ENCODE measurements around the gene CCDC9B. TPM values are rescaled to one million over a fixed set of nuclear protein-coding genes. Genes with fewer than 3 reads are reported as not detected.

CCDC9B gene
- polyA plus RNA-seq, 2 donors: 21.1 to 58.1 TPM

DNA sequence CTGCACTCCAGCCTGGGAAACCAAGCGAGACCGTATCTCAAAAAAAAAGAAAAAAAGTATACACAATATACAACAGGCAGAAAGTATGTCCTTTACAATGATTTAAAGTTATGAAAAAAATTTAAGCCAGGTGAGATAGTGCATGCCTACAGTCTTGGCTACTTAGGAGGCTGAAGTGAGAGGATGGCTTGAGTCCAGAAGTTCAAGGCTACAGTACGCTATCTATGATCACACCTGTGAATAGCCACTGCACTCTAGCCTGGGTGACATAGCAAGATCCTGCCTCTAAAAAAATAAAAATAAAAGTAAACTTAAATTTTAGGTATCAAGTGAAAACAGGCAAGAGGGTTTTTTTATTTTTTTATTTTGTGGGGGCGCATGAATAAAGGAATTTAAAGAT lies 38.6 kb upstream of the CCDC9B start:
- Histone ChIP-seq H3K27ac (ENCODE audit: low read depth in 2 of 2, low read length in 1 of 2) (no peak overlapping the region), H3K36me3 (ENCODE audit: control insufficient read depth in 2 of 2, insufficient read depth in 2 of 2, low read length in 1 of 2) (no peaks in the 10 kb centered on the region), H3K4me1 (ENCODE audit: control insufficient read depth in 2 of 2, insufficient read depth in 2 of 2, low read length in 1 of 2) (peaks cover 0 to 2% of the 10 kb centered on the region in 2 donors), H3K27me3 (ENCODE audit: control insufficient read depth in 1 of 2, insufficient read depth in 2 of 2, low read length in 2 of 2) (no peaks in the 10 kb centered on the region), H3K4me3 (ENCODE audit: low read depth in 1 of 2, low read length in 2 of 2) (no peak overlapping the region), H3K9me3 (ENCODE audit: control insufficient read depth in 2 of 2, insufficient read depth in 1 of 2, low read depth in 1 of 2, low read length in 1 of 2) (no peaks in the 10 kb centered on the region)
- 85 to 91% methylated on average over 4 of the region's 4 CpGs for WGBS, 2 donors

DNA sequence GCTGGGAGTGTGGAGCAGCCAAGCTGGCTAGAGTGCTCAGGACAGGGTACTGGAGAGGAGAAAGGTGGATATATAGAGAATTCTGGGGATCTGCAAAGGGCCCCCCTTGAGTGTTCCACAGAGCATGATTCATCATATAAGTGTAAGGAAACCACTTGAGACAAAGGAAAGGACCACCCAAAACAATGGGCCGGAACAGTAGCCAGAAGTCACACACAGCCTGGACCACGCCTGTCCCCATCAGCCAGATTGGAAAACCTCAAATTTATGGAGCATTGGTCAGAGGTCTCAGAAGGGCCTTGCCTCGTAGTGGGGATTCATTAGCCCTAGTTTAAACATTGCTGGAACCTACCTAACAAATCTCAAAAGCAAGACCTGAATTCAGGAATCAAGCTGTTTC lies 36.9 kb upstream of the CCDC9B start:
- no peak overlapping the region for H3K4me3 ChIP-seq (ENCODE audit: low read depth in 1 of 2, low read length in 2 of 2)
- H3K9me3 ChIP-seq (ENCODE audit: control insufficient read depth in 2 of 2, insufficient read depth in 1 of 2, low read depth in 1 of 2, low read length in 1 of 2): no peaks in the 10 kb centered on the region
- H3K27ac ChIP-seq (ENCODE audit: low read depth in 2 of 2, low read length in 1 of 2): no peak overlapping the region
- no peaks in the 10 kb centered on the region for H3K36me3 ChIP-seq (ENCODE audit: control insufficient read depth in 2 of 2, insufficient read depth in 2 of 2, low read length in 1 of 2)
- 80 to 84% methylated on average over 3 of the region's 3 CpGs for WGBS, 2 donors
- peaks cover 0 to 2% of the 10 kb centered on the region in 2 donors for H3K4me1 ChIP-seq (ENCODE audit: control insufficient read depth in 2 of 2, insufficient read depth in 2 of 2, low read length in 1 of 2)
- H3K27me3 ChIP-seq (ENCODE audit: control insufficient read depth in 1 of 2, insufficient read depth in 2 of 2, low read length in 2 of 2): no peaks in the 10 kb centered on the region

DNA sequence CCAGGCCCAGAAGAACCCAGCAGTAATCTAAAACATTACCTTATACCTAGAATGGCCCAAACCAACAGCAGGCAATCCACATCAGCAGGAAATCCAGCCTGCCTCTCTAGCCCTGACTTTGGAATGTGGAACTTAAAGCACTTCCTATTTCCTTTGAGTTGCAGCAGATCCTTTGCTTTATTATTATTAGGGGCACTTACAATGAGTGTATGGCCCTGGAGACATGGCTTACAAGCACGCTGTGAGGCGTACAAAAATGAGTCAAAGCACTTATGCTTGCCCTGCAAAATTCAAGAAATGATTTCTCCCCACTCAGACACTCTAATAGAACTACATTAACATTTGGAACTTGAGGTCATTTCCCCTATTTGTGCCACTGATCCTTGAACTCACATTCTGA lies 32.2 kb upstream of the CCDC9B start:
- H3K4me3 ChIP-seq (ENCODE audit: low read depth in 1 of 2, low read length in 2 of 2): no peak overlapping the region
- H3K27ac ChIP-seq (ENCODE audit: low read depth in 2 of 2, low read length in 1 of 2): no peak overlapping the region
- 45 to 58% methylated on average over 2 of the region's 2 CpGs for WGBS, 2 donors
- H3K4me1 ChIP-seq (ENCODE audit: control insufficient read depth in 2 of 2, insufficient read depth in 2 of 2, low read length in 1 of 2): peaks cover 0 to 3% of the 10 kb centered on the region in 2 donors
- H3K36me3 ChIP-seq (ENCODE audit: control insufficient read depth in 2 of 2, insufficient read depth in 2 of 2, low read length in 1 of 2): no peaks in the 10 kb centered on the region
- H3K27me3 ChIP-seq (ENCODE audit: control insufficient read depth in 1 of 2, insufficient read depth in 2 of 2, low read length in 2 of 2): no peaks in the 10 kb centered on the region
- no peaks in the 10 kb centered on the region for H3K9me3 ChIP-seq (ENCODE audit: control insufficient read depth in 2 of 2, insufficient read depth in 1 of 2, low read depth in 1 of 2, low read length in 1 of 2)

DNA sequence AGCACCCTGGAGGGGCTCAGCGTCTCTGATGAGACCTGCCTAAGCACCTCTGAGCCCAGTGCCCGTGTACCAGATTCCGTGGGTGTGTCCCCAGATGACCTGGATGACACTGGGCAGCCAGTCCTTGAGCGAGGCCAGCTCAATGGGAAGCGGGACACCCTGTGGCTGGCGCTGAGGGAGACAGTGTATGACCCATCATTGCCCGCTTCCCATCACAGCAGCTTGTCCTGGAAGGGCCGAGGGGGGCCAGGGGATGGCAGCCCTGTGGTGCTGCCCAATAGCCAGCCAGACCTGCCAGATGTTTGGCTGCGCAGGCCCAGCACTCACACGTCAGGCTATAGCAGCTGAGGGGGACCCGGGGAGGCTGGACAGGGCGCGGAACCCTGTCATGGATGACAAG lies 29.2 kb upstream of the CCDC9B start:
- no peaks in the 10 kb centered on the region for H3K27me3 ChIP-seq (ENCODE audit: control insufficient read depth in 1 of 2, insufficient read depth in 2 of 2, low read length in 2 of 2)
- no peaks in the 10 kb centered on the region for H3K36me3 ChIP-seq (ENCODE audit: control insufficient read depth in 2 of 2, insufficient read depth in 2 of 2, low read length in 1 of 2)
- H3K27ac ChIP-seq (ENCODE audit: low read depth in 2 of 2, low read length in 1 of 2): no peak overlapping the region
- 89 to 90% methylated on average over 13 of the region's 13 CpGs for WGBS, 2 donors
- H3K4me1 ChIP-seq (ENCODE audit: control insufficient read depth in 2 of 2, insufficient read depth in 2 of 2, low read length in 1 of 2): peaks cover 7 to 14% of the 10 kb centered on the region in 2 donors
- no peaks in the 10 kb centered on the region for H3K9me3 ChIP-seq (ENCODE audit: control insufficient read depth in 2 of 2, insufficient read depth in 1 of 2, low read depth in 1 of 2, low read length in 1 of 2)
- no peak overlapping the region for H3K4me3 ChIP-seq (ENCODE audit: low read depth in 1 of 2, low read length in 2 of 2)

DNA sequence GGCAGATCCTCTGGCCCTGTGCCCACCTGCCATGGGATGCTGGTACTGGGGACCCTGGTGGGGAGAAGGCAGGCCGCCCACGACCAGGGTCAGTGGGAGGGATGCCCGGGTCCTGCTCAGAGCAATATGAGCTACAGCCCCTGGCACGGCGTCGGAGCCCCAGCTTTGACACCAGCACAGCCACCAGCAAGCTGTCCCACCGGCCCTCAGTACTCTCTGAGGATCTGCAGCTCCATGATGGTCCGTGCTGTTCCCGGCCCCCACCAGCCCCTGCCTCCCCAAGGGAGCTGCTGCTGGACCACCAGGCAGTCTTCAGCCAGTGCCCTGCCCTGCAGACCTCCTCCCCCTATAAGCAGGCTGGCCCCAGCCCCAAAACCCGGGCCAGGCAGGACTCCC lies 28.7 kb upstream of the CCDC9B start:
- H3K27ac ChIP-seq (ENCODE audit: low read depth in 2 of 2, low read length in 1 of 2): no peak overlapping the region
- no peaks in the 10 kb centered on the region for H3K9me3 ChIP-seq (ENCODE audit: control insufficient read depth in 2 of 2, insufficient read depth in 1 of 2, low read depth in 1 of 2, low read length in 1 of 2)
- WGBS, 2 donors: 89% methylated on average over 10 of the region's 10 CpGs
- H3K4me1 ChIP-seq (ENCODE audit: control insufficient read depth in 2 of 2, insufficient read depth in 2 of 2, low read length in 1 of 2): peaks cover 7 to 14% of the 10 kb centered on the region in 2 donors
- H3K36me3 ChIP-seq (ENCODE audit: control insufficient read depth in 2 of 2, insufficient read depth in 2 of 2, low read length in 1 of 2): no peaks in the 10 kb centered on the region
- no peak overlapping the region for H3K4me3 ChIP-seq (ENCODE audit: low read depth in 1 of 2, low read length in 2 of 2)
- H3K27me3 ChIP-seq (ENCODE audit: control insufficient read depth in 1 of 2, insufficient read depth in 2 of 2, low read length in 2 of 2): no peaks in the 10 kb centered on the region

DNA sequence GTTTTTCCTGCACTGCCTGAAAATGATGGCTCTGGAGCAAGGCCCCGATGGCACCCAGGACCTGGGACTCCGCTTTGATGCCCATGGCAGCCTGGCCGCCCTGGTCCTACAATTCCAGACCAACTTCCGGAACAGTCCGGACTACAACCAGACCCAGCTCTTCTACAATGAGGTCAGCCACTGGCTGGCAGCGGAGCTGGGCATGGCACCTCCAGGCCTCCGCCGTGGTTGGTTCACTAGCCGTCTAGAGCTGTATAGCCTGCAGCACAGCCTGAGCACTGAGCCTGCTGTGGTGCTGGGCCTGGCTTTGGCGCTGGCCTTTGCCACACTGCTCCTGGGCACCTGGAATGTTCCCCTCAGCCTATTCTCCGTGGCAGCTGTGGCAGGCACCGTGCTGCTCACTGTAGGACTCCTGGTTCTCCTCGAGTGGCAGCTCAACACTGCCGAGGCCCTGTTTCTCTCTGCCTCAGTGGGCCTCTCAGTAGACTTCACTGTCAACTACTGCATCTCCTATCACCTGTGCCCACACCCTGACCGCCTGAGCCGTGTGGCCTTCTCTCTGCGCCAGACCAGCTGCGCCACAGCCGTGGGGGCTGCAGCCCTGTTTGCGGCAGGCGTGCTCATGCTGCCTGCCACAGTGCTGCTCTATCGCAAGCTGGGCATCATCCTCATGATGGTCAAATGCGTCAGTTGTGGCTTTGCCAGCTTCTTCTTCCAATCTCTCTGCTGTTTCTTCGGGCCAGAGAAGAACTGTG lies 28.2 kb upstream of the CCDC9B start:
- no peak overlapping the region for H3K4me3 ChIP-seq (ENCODE audit: low read depth in 1 of 2, low read length in 2 of 2)
- H3K4me1 ChIP-seq (ENCODE audit: control insufficient read depth in 2 of 2, insufficient read depth in 2 of 2, low read length in 1 of 2): peaks cover 7 to 14% of the 10 kb centered on the region in 2 donors
- H3K36me3 ChIP-seq (ENCODE audit: control insufficient read depth in 2 of 2, insufficient read depth in 2 of 2, low read length in 1 of 2): no peaks in the 10 kb centered on the region
- H3K27ac ChIP-seq (ENCODE audit: low read depth in 2 of 2, low read length in 1 of 2): no peak overlapping the region
- no peaks in the 10 kb centered on the region for H3K9me3 ChIP-seq (ENCODE audit: control insufficient read depth in 2 of 2, insufficient read depth in 1 of 2, low read depth in 1 of 2, low read length in 1 of 2)
- 91 to 94% methylated on average over 24 of the region's 24 CpGs for WGBS, 2 donors
- no peaks in the 10 kb centered on the region for H3K27me3 ChIP-seq (ENCODE audit: control insufficient read depth in 1 of 2, insufficient read depth in 2 of 2, low read length in 2 of 2)

DNA sequence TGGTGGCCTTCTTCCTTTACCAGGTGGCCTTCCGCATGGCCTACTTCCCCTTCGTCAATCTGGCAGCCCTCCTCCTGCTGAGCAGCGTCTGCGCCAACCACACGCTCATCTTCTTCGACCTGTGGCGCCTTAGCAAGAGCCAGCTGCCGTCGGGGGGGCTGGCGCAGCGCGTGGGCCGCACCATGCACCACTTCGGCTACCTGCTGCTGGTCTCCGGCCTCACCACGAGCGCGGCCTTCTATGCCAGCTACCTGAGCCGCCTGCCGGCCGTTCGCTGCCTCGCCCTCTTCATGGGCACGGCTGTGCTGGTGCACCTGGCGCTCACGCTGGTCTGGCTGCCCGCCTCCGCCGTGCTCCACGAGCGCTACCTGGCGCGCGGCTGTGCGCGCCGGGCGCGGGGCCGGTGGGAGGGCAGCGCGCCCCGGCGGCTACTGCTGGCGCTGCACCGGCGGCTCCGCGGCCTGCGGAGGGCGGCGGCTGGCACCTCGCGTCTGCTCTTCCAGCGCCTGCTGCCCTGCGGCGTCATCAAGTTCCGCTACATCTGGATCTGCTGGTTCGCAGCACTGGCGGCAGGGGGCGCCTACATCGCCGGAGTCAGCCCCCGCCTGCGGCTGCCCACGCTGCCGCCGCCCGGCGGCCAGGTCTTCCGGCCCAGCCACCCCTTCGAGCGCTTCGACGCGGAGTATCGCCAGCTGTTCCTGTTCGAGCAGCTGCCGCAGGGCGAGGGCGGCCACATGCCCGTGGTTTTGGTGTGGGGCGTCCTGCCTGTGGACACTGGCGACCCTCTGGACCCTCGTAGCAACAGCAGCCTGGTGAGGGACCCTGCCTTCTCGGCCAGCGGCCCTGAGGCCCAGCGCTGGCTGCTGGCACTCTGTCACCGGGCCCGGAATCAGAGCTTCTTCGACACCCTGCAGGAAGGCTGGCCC lies 27.2 kb upstream of the CCDC9B start:
- no peaks in the 10 kb centered on the region for H3K36me3 ChIP-seq (ENCODE audit: control insufficient read depth in 2 of 2, insufficient read depth in 2 of 2, low read length in 1 of 2)
- H3K4me3 ChIP-seq (ENCODE audit: low read depth in 1 of 2, low read length in 2 of 2): peak overlapping the region; percentile 25 to 44
- no peaks in the 10 kb centered on the region for H3K9me3 ChIP-seq (ENCODE audit: control insufficient read depth in 2 of 2, insufficient read depth in 1 of 2, low read depth in 1 of 2, low read length in 1 of 2)
- no peaks in the 10 kb centered on the region for H3K27me3 ChIP-seq (ENCODE audit: control insufficient read depth in 1 of 2, insufficient read depth in 2 of 2, low read length in 2 of 2)
- peaks cover 7 to 14% of the 10 kb centered on the region in 2 donors for H3K4me1 ChIP-seq (ENCODE audit: control insufficient read depth in 2 of 2, insufficient read depth in 2 of 2, low read length in 1 of 2)
- H3K27ac ChIP-seq (ENCODE audit: low read depth in 2 of 2, low read length in 1 of 2): peak overlapping the region in 1 of 2 donors; percentile 68
- WGBS, 2 donors: 11% methylated on average over 82 to 91 of the region's 91 CpGs

DNA sequence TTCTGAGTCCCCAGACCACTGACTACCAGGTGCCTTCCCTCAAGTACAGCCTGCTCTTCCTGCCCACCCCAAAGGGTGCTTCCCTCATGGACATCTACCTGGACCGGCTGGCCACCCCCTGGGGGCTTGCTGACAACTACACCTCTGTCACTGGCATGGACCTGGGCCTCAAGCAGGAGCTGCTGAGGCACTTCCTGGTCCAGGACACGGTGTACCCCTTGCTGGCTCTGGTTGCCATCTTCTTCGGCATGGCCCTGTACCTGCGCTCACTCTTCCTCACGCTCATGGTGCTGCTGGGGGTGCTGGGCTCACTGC lies 26.6 kb upstream of the CCDC9B start:
- Histone ChIP-seq H3K4me3 (ENCODE audit: low read depth in 1 of 2, low read length in 2 of 2) (peak overlapping the region in 1 of 2 donors; percentile 44), H3K36me3 (ENCODE audit: control insufficient read depth in 2 of 2, insufficient read depth in 2 of 2, low read length in 1 of 2) (no peaks in the 10 kb centered on the region)
- WGBS, 2 donors: 66 to 84% methylated on average over 5 of the region's 5 CpGs

DNA sequence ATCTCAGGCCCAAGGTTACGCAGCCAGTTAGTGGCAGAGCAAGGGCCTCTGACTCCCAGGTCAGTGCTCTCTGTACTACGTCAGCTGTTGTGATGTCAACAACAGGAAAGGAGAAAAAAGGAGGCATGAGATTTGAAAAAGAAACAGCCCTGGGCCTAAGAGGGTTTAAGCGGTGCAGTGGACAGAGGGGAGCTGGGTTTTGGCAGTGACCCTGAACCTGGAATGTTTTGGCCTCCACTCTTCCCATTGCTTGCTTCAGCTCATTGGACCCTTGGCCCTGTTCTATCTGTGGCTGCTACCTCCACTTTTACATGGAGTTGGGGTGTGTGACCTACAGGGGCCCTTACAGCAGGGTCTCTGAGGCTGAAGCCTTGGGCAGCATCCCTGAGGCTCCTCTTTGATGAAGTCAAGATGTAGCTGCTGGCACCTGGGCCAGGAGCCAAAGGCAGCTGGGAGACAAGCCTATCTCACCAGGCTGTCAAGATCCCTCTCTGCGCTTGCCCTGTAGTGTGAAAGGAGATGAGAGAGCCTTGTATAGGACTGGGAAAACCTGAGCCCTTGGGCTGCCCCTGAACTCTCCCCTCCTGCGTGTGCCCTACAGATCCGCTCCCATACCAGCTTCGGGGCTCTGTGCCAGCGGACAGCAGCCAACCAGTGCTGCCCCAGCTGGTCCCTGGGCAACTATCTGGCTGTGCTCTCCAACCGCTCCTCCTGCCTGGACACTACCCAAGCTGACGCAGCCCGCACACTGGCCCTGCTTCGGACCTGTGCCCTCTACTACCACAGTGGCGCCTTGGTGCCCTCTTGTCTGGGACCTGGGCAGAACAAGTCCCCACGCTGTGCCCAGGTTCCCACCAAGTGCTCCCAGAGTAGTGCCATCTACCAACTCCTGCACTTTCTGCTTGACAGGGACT lies 26.0 kb upstream of the CCDC9B start:
- Histone ChIP-seq H3K27ac (ENCODE audit: low read depth in 2 of 2, low read length in 1 of 2) (no peak overlapping the region), H3K9me3 (ENCODE audit: control insufficient read depth in 2 of 2, insufficient read depth in 1 of 2, low read depth in 1 of 2, low read length in 1 of 2) (no peaks in the 10 kb centered on the region), H3K4me3 (ENCODE audit: low read depth in 1 of 2, low read length in 2 of 2) (peak overlapping the region in 1 of 2 donors; percentile 44), H3K27me3 (ENCODE audit: control insufficient read depth in 1 of 2, insufficient read depth in 2 of 2, low read length in 2 of 2) (no peaks in the 10 kb centered on the region), H3K4me1 (ENCODE audit: control insufficient read depth in 2 of 2, insufficient read depth in 2 of 2, low read length in 1 of 2) (peaks cover 7 to 14% of the 10 kb centered on the region in 2 donors), H3K36me3 (ENCODE audit: control insufficient read depth in 2 of 2, insufficient read depth in 2 of 2, low read length in 1 of 2) (no peaks in the 10 kb centered on the region)
- 85 to 86% methylated on average over 14 of the region's 14 CpGs for WGBS, 2 donors

More for the DNA sequence above, 26.6 kb upstream of the CCDC9B start:
- no peaks in the 10 kb centered on the region for H3K27me3 ChIP-seq (ENCODE audit: control insufficient read depth in 1 of 2, insufficient read depth in 2 of 2, low read length in 2 of 2)
- H3K9me3 ChIP-seq (ENCODE audit: control insufficient read depth in 2 of 2, insufficient read depth in 1 of 2, low read depth in 1 of 2, low read length in 1 of 2): no peaks in the 10 kb centered on the region
- H3K4me1 ChIP-seq (ENCODE audit: control insufficient read depth in 2 of 2, insufficient read depth in 2 of 2, low read length in 1 of 2): peaks cover 7 to 14% of the 10 kb centered on the region in 2 donors
- H3K27ac ChIP-seq (ENCODE audit: low read depth in 2 of 2, low read length in 1 of 2): peak overlapping the region in 1 of 2 donors; percentile 68
